A673 (cell line): ENCODE results near the gene RGS7. TPM values are rescaled to one million over a fixed set of nuclear protein-coding genes. Genes with fewer than 3 reads are reported as not detected.

Experiments used
- BruUV-seq: library from RNA; stranded (reverse); fragments of 400-500 nt; replicated peaks from 2 replicates; lab custom pipeline; 2021; lab: Mats Ljungman, UMichigan
- CTCF ChIA-PET: fragments of 300-600 bp; sonication (Branson Sonifier 250); formaldehyde crosslinking; loops from one replicate; lab custom pipeline; 2022; ENCODE audit warnings: antibody characterized with exemption; lab: Charles Lee
- POLR2A ChIA-PET: fragments of 300-600 bp; sonication (Branson Sonifier 250); formaldehyde crosslinking; loops from one replicate; lab custom pipeline; 2022; ENCODE audit warnings: antibody characterized with exemption; ENCODE audit not compliant: low non-redundant PET; lab: Charles Lee
- DNase-seq: peaks from one replicate; pipeline ENCODE4 v3.0.0-alpha.2; 2015; ENCODE audit warnings: low spot score
- H3K27ac ChIP-seq: fragments of 200-600 bp; sonication (generic); 2 replicates; pipeline ENCODE4 v1.5.1; 2016; ENCODE audit warnings: mixed run types, low read depth, mild to moderate bottlenecking, mixed read lengths, antibody characterized with exemption, low read length; ENCODE audit not compliant: poor library complexity, severe bottlenecking
- H3K27me3 ChIP-seq: fragments of 200-600 bp; sonication (generic); replicated peaks from 2 replicates; pipeline ENCODE4 v1.6.1; 2017; ENCODE audit warnings: mixed run types, low read depth, mild to moderate bottlenecking, mixed read lengths, antibody characterized with exemption, low read length; ENCODE audit not compliant: insufficient read depth, poor library complexity
- H3K36me3 ChIP-seq: fragments of 200-600 bp; sonication (generic); 2 replicates; pipeline ENCODE4 v1.6.1; 2016; ENCODE audit warnings: mixed run types, mild to moderate bottlenecking, mixed read lengths, antibody characterized with exemption, low read length; ENCODE audit not compliant: insufficient read depth, poor library complexity, severe bottlenecking
- H3K4me1 ChIP-seq: fragments of 200-600 bp; sonication (generic); 2 replicates; pipeline ENCODE4 v1.6.1; 2017; ENCODE audit warnings: mixed run types, mild to moderate bottlenecking, mixed read lengths, antibody characterized with exemption, low read length; ENCODE audit not compliant: insufficient read depth, poor library complexity, severe bottlenecking
- H3K4me3 ChIP-seq: fragments of 200-600 bp; sonication (generic); 2 replicates; pipeline ENCODE4 v1.5.1; 2016; ENCODE audit warnings: low read depth, mixed run types, mild to moderate bottlenecking, mixed read lengths, low read length; ENCODE audit not compliant: poor library complexity, severe bottlenecking
- H3K9me3 ChIP-seq: fragments of 200-600 bp; sonication (generic); 2 replicates; pipeline ENCODE4 v1.6.1; 2016; ENCODE audit warnings: mixed run types, low read depth, mild to moderate bottlenecking, mixed read lengths, antibody characterized with exemption, low read length; ENCODE audit not compliant: poor library complexity, severe bottlenecking
- EZH2 ChIP-seq: fragments of 200-600 bp; sonication (generic); IDR thresholded peaks from 2 replicates; pipeline ENCODE4 v1.6.1; 2017; ENCODE audit warnings: borderline replicate concordance, low read depth, mild to moderate bottlenecking, mixed read lengths, antibody characterized with exemption, low read length; ENCODE audit not compliant: poor library complexity, severe bottlenecking
- intact Hi-C: fragments of 100-400 bp; cut with micrococcal nuclease; formaldehyde crosslinking; loops from one replicate; pipeline ENCODE4 v1.10.0; 2022; ENCODE audit not compliant: unreplicated experiment
- total RNA-seq: library from RNA; stranded (reverse); gene quantifications from 2 replicates; pipeline ENCODE4 v1.2.3, GENCODE V29; 2021
- TF ChIP-seq, protein P1 (sequence below): fragments of 300-800, 200-600 bp; sonication (generic); conservative IDR thresholded peaks from 2 replicates; pipeline ENCODE4 v1.5.1; 2017; ENCODE audit warnings: low read depth, mild to moderate bottlenecking, antibody characterized with exemption, low read length, moderate library complexity, mixed read lengths

RGS7 gene
- total RNA-seq, 1 experiment from 2014 or later = not detected

DNA sequence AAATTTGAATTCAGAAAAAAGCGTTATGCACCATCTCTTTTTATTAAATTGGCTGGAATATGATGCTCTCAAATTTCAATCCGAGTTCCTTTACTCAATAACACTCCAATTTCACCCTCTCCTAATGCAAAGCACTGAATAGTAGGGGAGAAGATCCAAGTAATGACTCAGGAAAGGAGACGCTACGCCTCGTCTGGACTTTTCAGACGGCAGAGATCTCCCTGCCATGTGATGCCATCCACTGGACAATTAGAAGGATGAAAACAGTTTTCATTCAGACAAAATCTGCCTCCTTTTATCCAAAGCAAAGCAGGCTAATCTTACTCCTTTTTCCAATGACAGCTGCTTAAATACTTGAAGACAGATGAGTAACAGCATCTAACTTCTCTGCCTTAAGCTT, 502.6 kb downstream of the RGS7 start:
- BruUV-seq = no TSS peak
- POLR2A ChIA-PET = no interaction called here
- Histone ChIP-seq H3K36me3 (no peaks in the 10 kb centered on the region), H3K9me3 (no peaks in the 10 kb centered on the region), H3K4me3 (no peak overlapping the region), H3K27me3 (no peaks in the 10 kb centered on the region), H3K27ac (no peak overlapping the region), H3K4me1 (no peaks in the 10 kb centered on the region)
- intact Hi-C loops = no loop called here
- TF ChIP-seq, protein P1, sequence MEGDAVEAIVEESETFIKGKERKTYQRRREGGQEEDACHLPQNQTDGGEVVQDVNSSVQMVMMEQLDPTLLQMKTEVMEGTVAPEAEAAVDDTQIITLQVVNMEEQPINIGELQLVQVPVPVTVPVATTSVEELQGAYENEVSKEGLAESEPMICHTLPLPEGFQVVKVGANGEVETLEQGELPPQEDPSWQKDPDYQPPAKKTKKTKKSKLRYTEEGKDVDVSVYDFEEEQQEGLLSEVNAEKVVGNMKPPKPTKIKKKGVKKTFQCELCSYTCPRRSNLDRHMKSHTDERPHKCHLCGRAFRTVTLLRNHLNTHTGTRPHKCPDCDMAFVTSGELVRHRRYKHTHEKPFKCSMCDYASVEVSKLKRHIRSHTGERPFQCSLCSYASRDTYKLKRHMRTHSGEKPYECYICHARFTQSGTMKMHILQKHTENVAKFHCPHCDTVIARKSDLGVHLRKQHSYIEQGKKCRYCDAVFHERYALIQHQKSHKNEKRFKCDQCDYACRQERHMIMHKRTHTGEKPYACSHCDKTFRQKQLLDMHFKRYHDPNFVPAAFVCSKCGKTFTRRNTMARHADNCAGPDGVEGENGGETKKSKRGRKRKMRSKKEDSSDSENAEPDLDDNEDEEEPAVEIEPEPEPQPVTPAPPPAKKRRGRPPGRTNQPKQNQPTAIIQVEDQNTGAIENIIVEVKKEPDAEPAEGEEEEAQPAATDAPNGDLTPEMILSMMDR = no peak
- no peak for TF ChIP-seq EZH2
- CTCF ChIA-PET = no interaction called here
- DNase-seq = no peak

DNA sequence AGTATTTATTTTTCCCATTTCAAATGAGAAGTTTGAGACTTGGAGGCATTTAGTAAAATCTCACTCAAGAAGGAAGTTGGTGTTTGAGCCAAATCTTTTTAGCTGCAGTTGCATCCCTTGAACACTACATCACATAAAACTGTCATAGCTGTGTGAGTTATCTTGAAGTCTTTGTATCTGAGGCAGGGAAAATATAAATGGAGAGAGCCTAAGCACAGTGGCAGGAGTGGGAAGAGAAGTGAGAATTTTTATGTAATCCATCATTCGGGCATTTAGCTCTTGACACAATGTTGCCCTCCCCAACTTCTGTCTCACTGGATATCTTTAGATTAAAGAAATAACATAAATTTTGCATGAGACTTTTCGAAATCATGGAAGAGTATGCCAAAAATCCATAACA, 509.7 kb downstream of the RGS7 start:
- POLR2A ChIA-PET = no interaction called here
- no peaks in the 10 kb centered on the region for H3K36me3 ChIP-seq
- no peaks in the 10 kb centered on the region for H3K9me3 ChIP-seq
- CTCF ChIA-PET = no interaction called here
- intact Hi-C loops = no loop called here
- no TSS peak for BruUV-seq
- no peaks in the 10 kb centered on the region for H3K27me3 ChIP-seq
- no peak overlapping the region for H3K27ac ChIP-seq
- DNase-seq = no peak
- no peaks in the 10 kb centered on the region for H3K4me1 ChIP-seq
- H3K4me3 ChIP-seq = no peak overlapping the region
- no peak for TF ChIP-seq EZH2
- TF ChIP-seq, protein P1 = no peak

DNA sequence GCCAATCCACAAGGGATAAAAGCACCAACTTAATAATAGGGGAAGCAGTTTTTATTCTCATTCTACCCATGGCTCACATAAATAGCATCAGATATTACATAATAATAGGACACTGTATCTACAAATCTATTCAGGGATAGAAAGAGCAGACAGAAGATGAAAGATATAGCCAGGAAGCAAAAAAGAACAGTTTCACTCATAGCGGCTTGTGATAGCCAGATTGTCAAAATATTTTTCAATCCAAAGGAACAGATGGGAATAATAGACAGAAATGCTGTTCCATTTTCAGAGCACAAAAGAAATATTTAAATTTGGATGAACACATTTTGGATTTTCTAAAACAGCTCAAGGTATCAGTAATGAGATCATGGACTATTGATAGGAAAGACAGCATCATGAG, 512.5 kb downstream of the RGS7 start:
- no TSS peak for BruUV-seq
- no peaks in the 10 kb centered on the region for H3K27me3 ChIP-seq
- intact Hi-C loops = no loop called here
- no peak for TF ChIP-seq EZH2
- TF ChIP-seq, protein P1 = no peak
- H3K9me3 ChIP-seq = no peaks in the 10 kb centered on the region
- DNase-seq = no peak
- H3K4me3 ChIP-seq = no peak overlapping the region
- CTCF ChIA-PET = no interaction called here
- H3K4me1 ChIP-seq = no peaks in the 10 kb centered on the region
- no peak overlapping the region for H3K27ac ChIP-seq
- POLR2A ChIA-PET = no interaction called here
- H3K36me3 ChIP-seq = no peaks in the 10 kb centered on the region
